Testis (tissue), 3 donors: Measurements from ENCODE around the gene MTURN. TPM values are rescaled to one million over a fixed set of nuclear protein-coding genes. Genes with fewer than 3 reads are reported as not detected.
"Not testable (repeated sequence)": the region's sequence is repeated elsewhere in the genome, so short reads cannot be mapped to it uniquely, and the experiment has no call there.

Experiments
- DNase-seq: peaks from one replicate; pipeline ENCODE4 v3.0.0-alpha.2; 2019
- H3K27ac ChIP-seq, 2 donors: fragments of 200-600 bp; sonication (generic); one replicate each; pipeline ENCODE4 v1.5.1; 2019
- H3K27me3 ChIP-seq: fragments of 200-600 bp; sonication (generic); one replicate; pipeline ENCODE4 v1.5.1; 2019
- H3K36me3 ChIP-seq: fragments of 200-600 bp; sonication (generic); one replicate; pipeline ENCODE4 v1.5.1; 2017; ENCODE audit warnings: low read depth; ENCODE audit errors: missing control alignments
- H3K4me1 ChIP-seq: fragments of 200-600 bp; sonication (generic); one replicate; pipeline ENCODE4 v1.5.1; 2019
- H3K4me3 ChIP-seq, 2 donors: fragments of 200-600 bp; sonication (generic); one replicate each; pipeline ENCODE4 v1.5.1; 2017 to 2019
- H3K9me3 ChIP-seq: fragments of 200-600 bp; sonication (generic); one replicate; pipeline ENCODE4 v1.5.1; 2017
- POLR2A ChIP-seq: fragments of 450-650 bp; IDR thresholded peaks from one replicate; pipeline ENCODE4 v1.6.1; 2017; ENCODE audit warnings: antibody characterized with exemption, mild to moderate bottlenecking, moderate library complexity
- WGBS, 2 donors: methylation state at CpG; one replicate each; pipeline ENCODE4 v1.1.5; 2018; 5-methylcytosine and 5-hydroxymethylcytosine counted together
- intact Hi-C: fragments of 100-400 bp; cut with DNase I; formaldehyde crosslinking; loops from one replicate; pipeline ENCODE4 v1.15.1; 2023; ENCODE audit warnings: low total_unique reads
- polyA plus RNA-seq: library from polyadenylated mRNA; stranded (reverse); fragments of 350-450 nt; fragmentation: Illumina TruSeq; extraction: RNeasy Lipid Tissue Mini Kit (QIAGEN cat#74804); gene quantifications from one replicate; pipeline ENCODE4 v1.2.3, GENCODE V29; 2014; ENCODE audit warnings: low read depth, low replicate concordance; ENCODE audit not compliant: insufficient read depth
- total RNA-seq, 2 donors: library from RNA; depleted of rRNA; stranded (reverse); fragments of >200 nt; gene quantifications; one replicate each; pipeline ENCODE4 v1.2.3, GENCODE V29; 2016
- TF ChIP-seq, protein P1 (sequence below), 3 experiments: fragments of 450-650 bp in 2 of 3; fragments of 200-600 bp in 1 of 3; sonication (generic) in 1 of 3; IDR thresholded peaks; one replicate each; pipeline ENCODE4 v1.5.1; 2016 to 2019; ENCODE audit warnings: antibody characterized with exemption in 3 of 3, mild to moderate bottlenecking in 2 of 3, moderate library complexity in 1 of 3

The MTURN gene
- total and polyA plus RNA-seq, 3 donors from 2014 or later: 17.3 to 25.6 (median 19.3) TPM

DNA sequence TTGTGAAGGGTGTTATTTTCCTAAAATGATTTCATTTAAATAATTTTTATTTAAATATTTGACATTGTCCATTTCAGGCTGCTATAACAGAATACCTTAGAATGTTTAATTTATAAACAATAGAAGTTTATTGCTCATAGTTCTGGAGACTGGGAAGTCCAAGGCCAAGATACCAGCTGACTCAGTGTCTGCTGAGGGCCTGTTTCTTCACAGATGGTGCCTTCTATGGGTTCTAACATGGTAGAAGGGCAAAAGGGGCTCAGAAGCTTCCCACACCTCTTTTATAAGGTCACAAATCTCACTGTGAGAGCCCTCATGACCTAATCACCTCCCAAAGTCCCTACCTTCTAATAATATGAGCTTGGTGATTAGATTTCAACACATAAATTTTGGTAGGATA, 50.7 kb downstream of the MTURN start:
- H3K9me3 ChIP-seq: no peaks in the 10 kb centered on the region

GRCh38 chr7:30186725-30187124, 51.9 kb downstream of the MTURN start:
- Histone ChIP-seq H3K4me3 (no peak overlapping the region), H3K27me3 (no peaks in the 10 kb centered on the region), H3K9me3 (no peaks in the 10 kb centered on the region), H3K27ac (no peak overlapping the region), H3K4me1 (no peaks in the 10 kb centered on the region), H3K36me3 (no peaks in the 10 kb centered on the region)
- intact Hi-C loops: no loop called here
- TF ChIP-seq POLR2A: no peak
- TF ChIP-seq, protein P1, sequence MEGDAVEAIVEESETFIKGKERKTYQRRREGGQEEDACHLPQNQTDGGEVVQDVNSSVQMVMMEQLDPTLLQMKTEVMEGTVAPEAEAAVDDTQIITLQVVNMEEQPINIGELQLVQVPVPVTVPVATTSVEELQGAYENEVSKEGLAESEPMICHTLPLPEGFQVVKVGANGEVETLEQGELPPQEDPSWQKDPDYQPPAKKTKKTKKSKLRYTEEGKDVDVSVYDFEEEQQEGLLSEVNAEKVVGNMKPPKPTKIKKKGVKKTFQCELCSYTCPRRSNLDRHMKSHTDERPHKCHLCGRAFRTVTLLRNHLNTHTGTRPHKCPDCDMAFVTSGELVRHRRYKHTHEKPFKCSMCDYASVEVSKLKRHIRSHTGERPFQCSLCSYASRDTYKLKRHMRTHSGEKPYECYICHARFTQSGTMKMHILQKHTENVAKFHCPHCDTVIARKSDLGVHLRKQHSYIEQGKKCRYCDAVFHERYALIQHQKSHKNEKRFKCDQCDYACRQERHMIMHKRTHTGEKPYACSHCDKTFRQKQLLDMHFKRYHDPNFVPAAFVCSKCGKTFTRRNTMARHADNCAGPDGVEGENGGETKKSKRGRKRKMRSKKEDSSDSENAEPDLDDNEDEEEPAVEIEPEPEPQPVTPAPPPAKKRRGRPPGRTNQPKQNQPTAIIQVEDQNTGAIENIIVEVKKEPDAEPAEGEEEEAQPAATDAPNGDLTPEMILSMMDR (IDR thresholded peaks at IDR 0.05): no peak
- DNase-seq: no peak
- 96 to 100% methylated on average over 1 of the region's 1 CpG for WGBS, 2 donors

More for the DNA sequence above, 50.7 kb downstream of the MTURN start:
- intact Hi-C loops: no loop called here
- no peaks in the 10 kb centered on the region for H3K36me3 ChIP-seq
- no peaks in the 10 kb centered on the region for H3K27me3 ChIP-seq
- no peak overlapping the region for H3K27ac ChIP-seq
- DNase-seq: no peak
- H3K4me1 ChIP-seq: no peaks in the 10 kb centered on the region
- no peak overlapping the region for H3K4me3 ChIP-seq
- no peak for TF ChIP-seq POLR2A
- TF ChIP-seq, protein P1 (IDR thresholded peaks at IDR 0.05): no peak

DNA sequence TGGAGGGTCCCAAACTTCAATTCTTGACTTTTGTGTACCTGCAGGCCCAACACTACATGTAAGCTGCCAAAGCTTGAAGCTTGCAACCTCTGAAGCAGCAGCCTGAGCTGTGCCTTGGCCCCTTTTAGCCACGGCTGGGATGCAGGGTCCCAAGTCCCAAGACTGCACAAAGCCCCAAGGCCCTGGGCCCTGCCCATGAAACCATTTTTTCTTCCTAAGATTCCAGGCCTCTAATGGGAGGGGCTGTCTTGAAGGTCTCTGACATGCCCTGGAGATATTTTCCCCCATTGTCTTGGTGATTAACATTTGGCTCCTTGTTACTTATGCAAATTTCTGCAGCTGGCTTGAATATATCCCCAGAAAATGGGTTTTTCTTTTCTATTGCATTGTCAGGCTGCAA, 52.7 kb downstream of the MTURN start:
- Histone ChIP-seq H3K4me1 (no peaks in the 10 kb centered on the region), H3K9me3 (no peaks in the 10 kb centered on the region), H3K27ac (no peak overlapping the region), H3K4me3 (no peak overlapping the region), H3K36me3 (no peaks in the 10 kb centered on the region), H3K27me3 (no peaks in the 10 kb centered on the region)
- no peak for DNase-seq
- intact Hi-C loops: no loop called here
- TF ChIP-seq, protein P1 (IDR thresholded peaks at IDR 0.05): no peak
- TF ChIP-seq POLR2A: no peak
- 100% methylated on average over 1 of the region's 1 CpG for WGBS, 2 donors

- H3K9me3 ChIP-seq, H3K27me3 ChIP-seq, H3K4me1 ChIP-seq, H3K4me3 ChIP-seq, DNase-seq, H3K36me3 ChIP-seq, intact Hi-C loops, H3K27ac ChIP-seq: not testable (repeated sequence)
- 80 to 94% methylated on average over 2 of the region's 2 CpGs for whole genome bisulfite sequencing, 2 donors
Observed at GRCh38 chr7:30188381-30188780, 53.6 kb downstream of the MTURN start.

- intact Hi-C loops: no loop called here
- no peaks in the 10 kb centered on the region for H3K27me3 ChIP-seq
- WGBS, 2 donors: 92 to 93% methylated on average over 2 of the region's 2 CpGs
- no peak for TF ChIP-seq POLR2A
- TF ChIP-seq, protein P1 (IDR thresholded peaks at IDR 0.05): no peak
- H3K4me1 ChIP-seq: no peaks in the 10 kb centered on the region
- DNase-seq: no peak
- H3K4me3 ChIP-seq: no peak overlapping the region
- no peaks in the 10 kb centered on the region for H3K9me3 ChIP-seq
- H3K36me3 ChIP-seq: no peaks in the 10 kb centered on the region
- no peak overlapping the region for H3K27ac ChIP-seq
Observed at GRCh38 chr7:30188811-30189210, 54.0 kb downstream of the MTURN start.
